Esophagus muscularis mucosa (tissue), 4 donors: ENCODE data around the gene KCNQ5. TPM values are rescaled to one million over a fixed set of nuclear protein-coding genes. Genes with fewer than 3 reads are reported as not detected.

Source experiments
- DNase-seq: peaks from one replicate; pipeline ENCODE4 v3.0.0-alpha.2; 2017; ENCODE audit errors: extremely low spot score
- H3K27ac ChIP-seq, 4 donors: fragments of 200-600 bp; sonication (generic); replicated peaks in 1 of 4; 1 replicate in 3 of 4; 2 replicates in 1 of 4; pipeline ENCODE4 v1.5.1; 2016 to 2019; ENCODE audit warnings: mild to moderate bottlenecking in 1 of 4
- H3K27me3 ChIP-seq, 4 donors: fragments of 200-600 bp; sonication (generic); one replicate each; pipeline versions ENCODE4 v1.5.1 to v1.6.0; 2016 to 2019
- H3K36me3 ChIP-seq, 4 donors: fragments of 200-600 bp; sonication (generic); one replicate each; pipeline ENCODE4 v1.5.1; 2016 to 2019
- H3K4me1 ChIP-seq, 4 donors: fragments of 200-600 bp; sonication (generic); one replicate each; pipeline ENCODE4 v1.5.1; 2016 to 2019
- H3K4me3 ChIP-seq, 4 donors: fragments of 200-600 bp; sonication (generic); 1 replicate in 2 of 4; 2 replicates in 2 of 4; pipeline ENCODE4 v1.5.1; 2016 to 2019; ENCODE audit warnings: mild to moderate bottlenecking in 4 of 4, moderate library complexity in 1 of 4
- H3K9me3 ChIP-seq, 4 donors: fragments of 200-600 bp; sonication (generic); 1 replicate in 3 of 4; 2 replicates in 1 of 4; pipeline ENCODE4 v1.5.1; 2016 to 2019
- CTCF ChIP-seq, 3 experiments: fragments of 200-600 bp in 2 of 3; fragments of 450-650 bp in 1 of 3; sonication (generic) in 2 of 3; IDR thresholded peaks; one replicate each; pipeline ENCODE4 v1.5.1; 2017 to 2019; ENCODE audit warnings: antibody characterized with exemption in 3 of 3, mild to moderate bottlenecking in 2 of 3, moderate library complexity in 1 of 3
- EP300 ChIP-seq: sonication (generic); formaldehyde crosslinking; IDR thresholded peaks from one replicate; pipeline ENCODE4 v1.6.1; 2017; ENCODE audit warnings: antibody characterized with exemption
- POLR2A ChIP-seq: fragments of 450-650 bp; IDR thresholded peaks from one replicate; pipeline ENCODE4 v1.6.1; 2017; ENCODE audit warnings: antibody characterized with exemption, moderate library complexity, mild to moderate bottlenecking, low read depth
- POLR2AphosphoS5 ChIP-seq, 2 donors: sonication (generic); formaldehyde crosslinking; IDR thresholded peaks; one replicate each; pipeline ENCODE4 v1.6.1; 2017; ENCODE audit warnings: antibody characterized with exemption in 2 of 2
- WGBS: methylation state at CpG from one replicate; pipeline ENCODE4 v1.1.5; 2018; 5-methylcytosine and 5-hydroxymethylcytosine counted together
- intact Hi-C: fragments of 100-400 bp; cut with DNase I; formaldehyde crosslinking; loops from one replicate; pipeline ENCODE4 v1.15.1; 2023
- total RNA-seq, 4 donors: library from RNA; depleted of rRNA; stranded (reverse); fragments of >200 nt; gene quantifications; one replicate each; pipeline versions ENCODE4 v1.1.0 to v1.2.1, GENCODE V29; 2016

Gene KCNQ5
- total RNA-seq, 4 donors from 2014 or later = 1.2 to 2.2 (median 1.8) TPM

- WGBS = 31% methylated on average over 1 of the region's 1 CpG
- H3K4me3 ChIP-seq = no peak overlapping the region
These were observed 241.3 kb downstream of the KCNQ5 start for GRCh38 chr6:72863131-72863530.

GRCh38 chr6:72864236-72864635 lies 242.4 kb downstream of the KCNQ5 start:
- H3K36me3 ChIP-seq = no peaks in the 10 kb centered on the region
- no peak overlapping the region for H3K4me3 ChIP-seq
- H3K9me3 ChIP-seq = no peaks in the 10 kb centered on the region
- intact Hi-C loops = no loop called here
- H3K27me3 ChIP-seq = no peaks in the 10 kb centered on the region
- H3K4me1 ChIP-seq = peaks cover 0 to 21% (median 16%) of the 10 kb centered on the region in 4 donors
- DNase-seq = no peak
- H3K27ac ChIP-seq = no peak overlapping the region
- WGBS = 74% methylated on average over 1 of the region's 1 CpG
- TF ChIP-seq POLR2AphosphoS5 (IDR thresholded peaks at IDR 0.05) (no peak), POLR2A (no peak), CTCF (IDR thresholded peaks at IDR 0.05) (no peak), EP300 (no peak)

More at GRCh38 chr6:72863131-72863530, 241.3 kb downstream of the KCNQ5 start:
- DNase-seq = no peak
- intact Hi-C loops = no loop called here
- TF ChIP-seq POLR2A = no peak
- no peak for TF ChIP-seq EP300
- TF ChIP-seq POLR2AphosphoS5 (IDR thresholded peaks at IDR 0.05) = no peak
- no peak for TF ChIP-seq CTCF (IDR thresholded peaks at IDR 0.05)
- no peaks in the 10 kb centered on the region for H3K36me3 ChIP-seq
- peaks cover 0 to 21% (median 16%) of the 10 kb centered on the region in 4 donors for H3K4me1 ChIP-seq
- no peak overlapping the region for H3K27ac ChIP-seq
- H3K27me3 ChIP-seq = no peaks in the 10 kb centered on the region
- no peaks in the 10 kb centered on the region for H3K9me3 ChIP-seq

GRCh38 chr6:72864799-72865198 lies 242.9 kb downstream of the KCNQ5 start:
- Histone ChIP-seq H3K4me1 (peaks cover 0 to 22% (median 16%) of the 10 kb centered on the region in 4 donors), H3K36me3 (no peaks in the 10 kb centered on the region), H3K27ac (no peak overlapping the region), H3K9me3 (no peaks in the 10 kb centered on the region), H3K27me3 (no peaks in the 10 kb centered on the region), H3K4me3 (no peak overlapping the region)
- no peak for TF ChIP-seq POLR2A
- TF ChIP-seq EP300 = no peak
- intact Hi-C loops = no loop called here
- no peak for DNase-seq

GRCh38 chr6:72865467-72865866 lies 243.6 kb downstream of the KCNQ5 start:
- no peak overlapping the region for H3K4me3 ChIP-seq
- no peak overlapping the region for H3K27ac ChIP-seq
- WGBS = 86% methylated on average over 2 of the region's 2 CpGs
- intact Hi-C loops = no loop called here
- H3K27me3 ChIP-seq = no peaks in the 10 kb centered on the region
- no peak for TF ChIP-seq POLR2AphosphoS5 (IDR thresholded peaks at IDR 0.05)
- TF ChIP-seq CTCF (IDR thresholded peaks at IDR 0.05) = no peak
- no peak for TF ChIP-seq POLR2A
- no peak for TF ChIP-seq EP300
- no peak for DNase-seq
- H3K36me3 ChIP-seq = no peaks in the 10 kb centered on the region
- H3K9me3 ChIP-seq = no peaks in the 10 kb centered on the region
- H3K4me1 ChIP-seq = peaks cover 0 to 28% (median 18%) of the 10 kb centered on the region in 4 donors

- 95% methylated on average over 5 of the region's 5 CpGs for WGBS
- H3K36me3 ChIP-seq = no peaks in the 10 kb centered on the region
- DNase-seq = no peak
- no peaks in the 10 kb centered on the region for H3K9me3 ChIP-seq
- TF ChIP-seq CTCF (IDR thresholded peaks at IDR 0.05) (no peak), POLR2AphosphoS5 (IDR thresholded peaks at IDR 0.05) (no peak), POLR2A (no peak), EP300 (no peak)
- no peak overlapping the region for H3K4me3 ChIP-seq
- H3K4me1 ChIP-seq = peaks cover 0 to 8% (median 4%) of the 10 kb centered on the region in 4 donors
- intact Hi-C loops = no loop called here
- no peak overlapping the region for H3K27ac ChIP-seq
- H3K27me3 ChIP-seq = no peaks in the 10 kb centered on the region
These were observed 247.8 kb downstream of the KCNQ5 start for GRCh38 chr6:72869621-72870020.
